Measurements from ENCODE around the gene BTBD16.

Gene BTBD16

DNA sequence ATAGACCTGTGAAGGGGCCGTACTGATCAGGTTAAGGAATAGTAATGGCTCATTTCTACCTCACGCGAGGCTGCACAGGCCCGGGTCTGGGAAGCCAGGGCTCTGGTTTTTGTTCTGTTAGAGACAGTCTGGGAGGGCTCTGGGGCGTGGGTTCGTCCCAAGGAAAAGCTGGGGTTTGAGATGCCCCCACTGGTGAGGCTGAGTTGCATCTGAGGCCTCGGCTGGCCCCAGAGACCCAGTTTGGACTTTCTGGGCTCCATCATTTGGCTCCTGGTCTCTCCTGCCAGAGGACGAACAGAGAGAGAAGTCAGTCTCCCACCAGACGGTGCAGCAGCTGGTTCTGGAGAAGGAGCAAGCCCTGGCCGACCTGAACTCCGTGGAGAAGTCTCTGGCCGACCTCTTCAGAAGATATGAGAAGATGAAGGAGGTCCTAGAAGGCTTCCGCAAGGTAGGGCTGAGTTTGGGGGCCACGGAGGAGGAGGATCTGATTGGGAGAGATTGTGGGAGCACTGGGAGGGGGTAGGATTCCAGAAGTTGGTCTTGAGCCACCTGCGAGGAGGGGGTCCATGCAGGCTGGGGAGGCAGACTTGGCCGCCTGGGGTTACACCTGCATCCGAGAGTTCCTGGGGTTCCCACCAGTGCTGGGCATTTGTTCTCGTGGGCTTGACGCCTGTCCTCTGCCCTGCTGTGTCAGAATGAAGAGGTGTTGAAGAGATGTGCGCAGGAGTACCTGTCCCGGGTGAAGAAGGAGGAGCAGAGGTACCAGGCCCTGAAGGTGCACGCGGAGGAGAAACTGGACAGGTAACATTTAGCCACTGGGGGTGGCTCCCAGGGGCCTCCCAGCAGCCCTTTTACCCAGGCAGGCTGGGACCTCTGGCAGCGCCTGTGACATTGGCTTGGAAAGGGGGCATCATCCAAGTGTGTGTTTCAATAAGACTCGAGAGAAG lies 22.5 kb upstream of the BTBD16 start:
- no peak for DNase-seq

DNA sequence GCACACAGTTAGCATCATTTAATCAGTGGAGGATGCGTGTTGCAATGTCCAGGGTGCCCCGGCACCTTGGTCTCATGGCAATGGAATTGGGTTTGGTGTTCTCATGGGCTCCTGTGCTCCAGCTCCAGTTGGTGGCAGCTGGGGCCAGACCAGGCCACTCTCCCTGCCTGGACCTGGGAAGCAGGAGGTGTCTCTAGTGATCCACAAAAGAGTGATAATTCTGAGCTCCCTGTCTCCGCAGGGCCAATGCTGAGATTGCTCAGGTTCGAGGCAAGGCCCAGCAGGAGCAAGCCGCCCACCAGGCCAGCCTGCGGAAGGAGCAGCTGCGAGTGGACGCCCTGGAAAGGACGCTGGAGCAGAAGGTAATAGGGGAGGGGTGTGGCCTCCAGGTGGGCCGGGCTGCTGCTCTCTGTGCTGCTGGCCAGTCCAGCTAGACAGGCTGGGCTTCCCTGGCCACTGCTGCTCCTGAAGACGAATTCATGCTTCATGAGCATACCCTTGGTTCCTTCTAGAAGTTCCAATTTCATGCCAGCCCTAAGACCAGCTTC lies 21.7 kb upstream of the BTBD16 start:
- DNase-seq: no peak

DNA sequence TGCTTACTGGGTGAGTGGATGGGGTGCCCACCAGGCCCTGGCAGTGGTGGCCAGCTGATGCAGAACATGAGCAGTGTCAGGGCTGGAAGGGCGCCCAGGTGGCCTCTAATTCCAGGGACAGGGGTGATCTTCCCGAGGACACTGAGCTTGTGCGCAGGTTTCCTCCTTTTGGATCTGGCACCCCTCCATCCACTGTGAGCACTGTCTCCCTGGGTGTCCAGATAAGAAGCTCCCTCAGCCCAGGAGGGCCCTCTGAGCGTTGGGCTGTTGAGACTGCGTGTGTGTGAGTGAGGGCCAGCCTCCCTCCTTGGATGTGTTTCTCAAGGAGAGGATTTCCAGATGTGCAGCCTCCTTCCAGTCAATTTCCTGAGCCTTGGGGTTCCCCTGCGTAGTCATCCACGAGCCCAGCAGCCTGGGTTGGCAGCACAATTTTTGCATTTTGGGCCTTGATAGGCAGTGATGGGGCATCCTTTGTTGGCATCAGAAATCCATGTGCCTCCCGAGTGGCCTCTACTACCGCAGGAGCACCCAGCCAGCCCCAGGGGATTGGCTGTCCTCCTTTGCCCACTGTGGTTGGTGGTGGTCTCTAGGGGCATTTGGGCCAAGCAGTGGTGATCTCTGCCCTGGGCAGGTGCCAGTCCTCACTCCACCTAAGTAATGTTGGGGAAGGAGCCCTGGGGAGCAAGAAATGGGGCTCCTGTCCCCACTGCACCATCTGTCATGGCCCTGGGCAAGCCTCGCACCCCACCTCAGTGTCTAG lies 20.9 kb upstream of the BTBD16 start:
- DNase-seq: no peak

DNA sequence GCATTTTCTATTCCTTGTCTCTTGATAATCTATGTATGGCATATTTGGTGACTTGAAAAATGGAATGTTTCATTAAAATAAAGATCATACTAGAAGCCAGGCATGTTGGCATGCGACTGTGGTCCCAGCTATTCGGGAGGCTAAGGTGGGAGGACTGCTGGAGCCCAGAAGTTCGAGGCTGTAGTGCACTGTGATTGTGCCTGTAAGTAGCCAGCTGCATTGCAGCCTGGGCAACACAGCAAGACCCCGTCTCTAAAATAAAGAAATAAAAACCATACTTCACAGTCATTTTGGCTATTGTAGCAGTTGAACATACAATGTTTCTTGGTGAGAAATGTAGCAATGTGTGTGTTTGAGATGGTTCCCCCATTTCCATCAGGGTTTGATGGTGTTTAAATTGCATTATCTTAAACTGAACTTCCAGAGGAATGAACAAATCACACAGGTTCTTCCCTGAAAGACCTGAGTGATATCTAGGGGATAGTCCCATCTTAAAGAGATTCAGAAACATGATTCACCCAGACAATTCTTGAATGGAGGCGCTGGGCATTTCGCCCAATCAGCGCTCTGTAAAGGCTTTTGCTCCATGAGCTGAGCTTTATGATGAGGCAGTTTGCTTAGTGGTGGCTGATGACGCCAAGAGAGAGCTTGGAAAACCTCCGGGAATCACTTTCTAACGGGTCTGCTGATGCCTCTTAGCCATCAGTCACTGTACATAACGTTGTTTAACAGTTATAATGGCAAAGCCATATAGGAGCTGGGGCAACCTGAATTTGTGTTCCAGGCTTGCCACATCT lies 19.4 kb upstream of the BTBD16 start:
- no peak for DNase-seq

DNA sequence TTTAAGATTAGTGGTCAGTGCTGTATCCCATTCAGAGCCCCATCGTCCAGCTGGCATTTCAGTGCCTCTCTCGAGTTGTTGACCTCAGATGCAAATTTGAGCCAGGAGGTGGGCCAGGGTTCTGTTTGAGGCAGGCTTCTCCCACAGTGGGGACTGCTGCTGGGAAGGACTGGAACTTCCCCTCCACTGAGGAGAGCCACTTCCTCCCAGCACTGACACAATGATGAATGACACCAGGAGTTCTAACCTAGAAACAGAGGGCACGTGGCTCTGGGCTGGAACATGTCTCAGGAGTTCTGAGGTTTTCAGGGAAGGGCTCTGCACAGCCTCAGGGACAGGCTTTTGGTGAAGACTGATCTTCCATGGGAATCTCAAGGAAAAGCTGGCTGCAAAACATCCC lies 18.3 kb upstream of the BTBD16 start:
- DNase-seq: no peak

DNA sequence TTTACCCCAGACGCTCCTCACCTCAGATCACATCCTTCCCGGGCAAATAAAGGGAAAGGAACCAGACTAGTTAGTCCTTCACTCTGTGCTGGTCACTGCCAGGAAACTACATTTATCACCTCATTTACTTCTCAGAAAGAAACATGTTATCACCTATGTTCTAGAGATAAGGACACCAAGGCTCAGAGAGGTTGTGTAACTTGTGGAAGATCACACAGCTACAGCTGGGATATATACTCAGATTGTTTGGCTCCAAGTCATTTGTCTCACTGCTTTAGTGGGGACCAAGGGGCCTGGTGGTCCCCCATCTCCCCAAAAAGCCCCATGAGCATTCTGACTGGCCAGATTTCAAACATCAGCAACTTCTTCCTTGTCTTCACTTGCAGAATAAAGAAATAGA lies 17.5 kb upstream of the BTBD16 start:
- DNase-seq: no peak

DNA sequence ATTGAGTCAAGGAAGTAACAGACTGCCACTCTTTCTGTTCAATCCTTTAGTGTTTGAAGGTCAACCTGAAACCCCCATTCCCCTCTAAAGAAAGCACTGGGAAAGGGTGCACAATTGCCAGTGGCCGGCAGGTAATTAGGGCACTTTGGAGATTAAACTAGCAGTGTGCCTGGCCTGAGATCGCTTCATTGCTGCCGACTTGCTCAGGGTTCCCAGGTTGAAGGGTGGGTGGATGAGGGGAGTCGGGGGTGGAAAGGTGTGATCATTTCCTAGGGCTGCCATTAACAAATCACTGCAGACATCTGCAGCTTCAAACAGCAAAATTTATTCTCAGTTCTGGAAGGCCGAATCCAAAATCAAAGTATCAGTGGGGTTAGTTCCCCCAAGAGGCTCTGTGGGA lies 16.3 kb upstream of the BTBD16 start:
- DNase-seq: no peak

DNA sequence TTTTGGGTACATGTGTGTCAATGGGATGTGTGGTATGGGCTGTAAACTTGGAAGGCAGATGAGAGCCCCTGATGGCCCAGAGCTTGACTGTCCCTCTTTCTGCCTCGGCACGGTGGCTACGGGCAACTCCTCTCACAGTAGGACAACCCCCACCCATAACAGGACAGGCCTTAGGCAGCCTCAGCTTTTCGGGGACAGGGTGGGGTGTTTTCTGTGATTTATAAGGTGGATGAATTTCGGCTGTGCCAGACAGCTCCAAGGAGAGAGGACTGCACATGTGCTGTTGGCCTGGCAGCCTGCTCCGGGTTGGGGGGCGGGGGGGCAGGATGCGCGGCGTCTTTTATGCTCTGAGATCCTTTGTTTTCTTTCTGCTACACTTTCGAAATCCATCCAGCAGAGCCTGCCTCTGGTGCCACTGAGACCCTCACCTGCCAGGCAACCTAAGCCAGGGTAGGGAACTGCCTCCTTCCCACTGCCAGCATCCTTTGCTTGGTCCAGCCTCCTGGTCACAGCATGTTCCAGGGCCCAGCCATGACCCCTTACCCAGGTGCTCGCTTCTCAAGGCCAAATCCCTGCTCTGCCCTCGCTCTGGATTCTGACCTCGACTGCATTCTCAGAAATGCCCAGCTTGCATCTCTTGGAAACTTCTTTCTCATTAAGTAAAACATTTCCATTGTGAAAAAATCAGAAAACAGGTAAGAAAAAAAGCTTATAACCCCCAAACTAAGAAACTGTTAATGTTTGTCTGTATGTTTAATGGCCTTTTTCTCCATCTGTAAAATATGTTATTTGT lies 15.4 kb upstream of the BTBD16 start:
- DNase-seq: no peak

DNA sequence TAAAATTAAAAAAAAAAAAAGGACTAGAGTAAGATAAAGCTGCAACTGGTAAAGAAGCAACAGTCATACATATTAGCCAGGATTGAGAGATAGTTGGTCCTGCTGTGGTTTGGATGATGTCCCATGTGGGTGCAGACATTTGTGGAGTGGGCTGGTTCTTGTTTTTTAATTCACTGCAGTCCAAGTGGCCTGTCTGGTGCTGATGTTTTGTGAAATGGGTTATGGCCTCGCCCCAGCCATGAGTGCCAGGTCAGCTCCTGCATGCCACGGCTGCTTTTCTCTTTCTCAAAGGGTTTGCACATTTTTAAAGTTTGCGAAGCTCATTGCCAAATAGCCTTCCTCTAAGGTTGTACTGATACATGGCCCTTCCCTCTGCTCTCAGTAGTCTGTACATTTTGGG lies 14.1 kb upstream of the BTBD16 start:
- no peak for DNase-seq

DNA sequence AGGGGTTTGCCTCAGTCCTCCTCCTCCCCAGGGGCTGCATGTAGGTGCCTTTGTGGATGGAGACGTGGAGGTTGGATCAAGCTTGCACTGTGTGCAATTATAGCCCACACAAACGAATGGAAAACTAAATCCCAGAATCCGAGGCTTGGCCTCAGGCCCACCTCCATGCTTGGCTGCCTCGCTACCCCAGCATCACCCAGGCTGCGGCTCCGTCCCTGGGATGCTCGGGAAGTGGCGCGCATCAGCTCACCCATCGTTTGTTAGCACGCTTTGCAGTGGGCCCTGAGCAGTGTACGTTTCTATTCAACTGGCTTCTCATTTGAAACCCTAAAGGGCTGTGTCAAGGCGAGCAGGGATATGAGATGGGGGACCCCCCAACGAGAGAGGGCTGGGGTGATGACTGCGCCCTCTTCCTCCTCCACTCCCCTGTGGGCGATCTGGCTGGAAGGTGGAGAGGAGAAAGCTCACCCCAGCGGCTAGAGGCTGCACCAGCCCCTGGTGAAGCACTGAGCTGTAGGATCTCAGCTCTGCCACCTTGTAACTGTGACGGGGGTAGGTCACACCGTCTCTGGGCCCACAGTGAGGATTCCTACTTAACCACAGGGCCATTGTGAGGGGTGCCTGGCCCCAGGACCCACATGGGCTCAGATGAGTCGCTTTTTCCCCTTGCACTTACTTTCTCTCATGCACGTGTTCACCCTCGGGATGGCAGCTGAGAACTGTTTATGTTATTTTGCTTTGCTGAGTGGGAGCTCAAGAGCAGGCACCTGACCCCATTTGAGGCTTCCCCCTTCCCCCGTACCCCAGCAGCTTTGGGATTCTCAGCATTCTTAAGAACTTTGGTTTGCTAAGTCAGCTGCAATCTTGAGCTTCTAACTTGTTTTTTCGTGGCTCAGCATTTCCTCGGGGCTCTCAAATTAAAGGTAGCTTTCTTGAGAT lies 12.7 kb upstream of the BTBD16 start:
- DNase-seq: peak; percentile 36

DNA sequence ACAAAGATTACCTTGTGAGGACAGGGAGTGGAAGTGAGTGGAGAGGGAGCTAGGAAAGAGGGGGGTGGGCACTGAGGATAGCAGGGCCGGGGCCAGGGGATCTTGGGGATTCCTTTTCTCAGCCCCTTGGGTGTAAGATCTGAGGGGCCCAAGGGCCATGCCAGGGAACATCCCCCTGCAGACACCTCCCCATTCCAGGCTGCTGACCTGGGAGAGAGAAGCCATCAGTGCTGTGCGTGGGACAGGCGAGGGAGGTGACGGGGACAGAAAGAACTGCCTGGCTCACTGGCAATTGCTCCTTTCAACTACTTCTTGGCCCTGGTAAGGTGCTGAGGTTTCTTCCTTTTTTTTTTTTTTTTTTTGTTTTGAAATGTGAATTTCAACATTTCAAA lies 12.0 kb upstream of the BTBD16 start:
- no peak for DNase-seq

DNA sequence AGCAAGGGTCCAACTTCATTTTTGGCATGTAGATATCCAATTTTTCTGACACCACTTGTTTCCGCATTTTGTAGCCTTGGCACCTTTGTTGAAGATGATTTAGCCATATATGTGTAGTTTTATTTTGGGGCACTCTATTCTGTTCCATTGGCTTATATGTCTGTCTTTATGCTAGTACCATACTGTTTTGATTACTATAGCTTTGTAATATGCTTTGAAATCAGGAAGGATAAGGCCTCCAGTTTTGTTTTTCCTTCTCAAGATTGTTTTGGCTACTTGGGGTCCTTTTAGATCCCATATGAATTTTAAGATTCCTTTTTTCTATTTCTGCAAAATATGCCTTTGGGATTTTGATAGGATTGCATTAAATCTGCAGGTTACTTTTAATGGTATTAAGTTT lies 9.5 kb upstream of the BTBD16 start:
- no peak for DNase-seq

DNA sequence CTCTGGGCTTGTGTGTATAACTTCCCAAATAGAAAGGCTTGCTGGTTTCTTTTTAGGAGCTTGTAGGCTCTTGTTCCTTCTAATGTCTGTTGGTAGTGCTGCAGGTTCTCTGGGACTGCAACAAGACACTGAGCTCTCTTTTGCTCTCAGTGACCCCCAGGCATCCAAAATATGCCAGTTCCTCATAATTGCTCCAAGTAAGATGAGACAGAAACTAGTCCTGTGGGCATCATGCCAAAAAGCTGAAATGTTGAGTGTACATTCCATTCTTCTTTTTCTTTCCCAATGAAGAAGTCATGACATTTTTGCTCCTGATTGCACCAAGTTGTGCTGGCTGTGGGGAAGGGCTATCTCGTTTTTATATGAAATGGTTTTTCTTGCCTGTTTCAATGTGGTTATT lies 7.1 kb upstream of the BTBD16 start:
- peak; percentile 13 for DNase-seq

DNA sequence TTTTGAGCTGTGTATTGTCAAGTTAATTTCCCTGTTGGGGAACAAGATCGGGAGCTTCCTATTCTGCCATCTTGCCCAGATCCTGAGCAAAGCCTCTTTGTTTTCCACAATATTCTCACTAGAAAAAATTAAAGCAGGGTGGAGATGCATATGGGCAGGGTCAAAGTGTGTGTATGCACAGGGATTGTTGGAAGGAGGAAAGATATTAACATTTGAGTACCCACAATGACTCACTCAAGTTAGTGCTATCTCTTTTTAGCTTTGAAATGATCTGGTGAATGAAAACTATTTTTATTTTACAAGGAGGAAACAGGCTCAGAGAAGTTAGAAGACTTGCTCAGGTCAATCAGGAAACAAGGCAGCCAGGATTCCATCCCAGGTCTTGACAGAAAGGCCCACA lies 6.7 kb upstream of the BTBD16 start:
- no peak for DNase-seq

DNA sequence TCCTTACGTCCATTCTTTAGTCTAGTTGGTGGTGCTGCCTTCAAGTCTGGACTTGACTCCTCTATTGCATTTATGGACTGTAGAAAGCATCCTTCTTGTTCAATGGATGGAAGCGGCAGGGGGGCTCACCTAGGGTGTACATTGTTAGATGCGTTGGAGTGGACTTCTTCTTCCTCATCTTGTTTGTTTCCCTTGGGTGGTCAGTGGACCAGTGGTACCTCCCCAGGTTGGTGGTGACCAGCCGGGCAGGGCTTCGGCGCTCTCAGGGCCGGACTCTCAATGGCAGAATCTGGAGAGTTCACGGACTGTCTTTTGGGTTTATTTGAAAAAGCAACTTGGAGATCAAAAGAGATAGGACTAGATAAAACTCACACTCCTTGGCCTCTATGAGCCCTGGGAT lies 6.2 kb upstream of the BTBD16 start:
- no peak for DNase-seq

DNA sequence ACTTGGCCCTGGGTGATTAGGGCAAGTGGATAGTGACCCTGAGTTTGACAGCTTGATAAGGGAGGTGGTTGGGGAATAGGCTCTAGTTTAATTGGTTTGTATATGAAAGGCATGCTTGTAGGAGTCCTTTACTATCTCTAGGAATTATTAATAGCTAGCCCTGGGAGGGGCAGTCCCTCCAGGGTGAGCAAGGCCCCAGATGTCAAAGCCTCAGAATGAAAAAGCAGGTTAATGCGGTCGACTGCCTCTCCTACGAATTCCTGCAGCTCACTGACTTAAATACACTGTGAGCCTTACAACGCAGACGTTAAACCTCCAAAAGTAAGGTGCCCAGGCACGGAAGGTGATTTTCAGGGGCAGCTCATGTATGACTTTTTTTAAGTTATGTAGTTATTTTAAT lies 5.2 kb upstream of the BTBD16 start:
- DNase-seq: no peak

DNA sequence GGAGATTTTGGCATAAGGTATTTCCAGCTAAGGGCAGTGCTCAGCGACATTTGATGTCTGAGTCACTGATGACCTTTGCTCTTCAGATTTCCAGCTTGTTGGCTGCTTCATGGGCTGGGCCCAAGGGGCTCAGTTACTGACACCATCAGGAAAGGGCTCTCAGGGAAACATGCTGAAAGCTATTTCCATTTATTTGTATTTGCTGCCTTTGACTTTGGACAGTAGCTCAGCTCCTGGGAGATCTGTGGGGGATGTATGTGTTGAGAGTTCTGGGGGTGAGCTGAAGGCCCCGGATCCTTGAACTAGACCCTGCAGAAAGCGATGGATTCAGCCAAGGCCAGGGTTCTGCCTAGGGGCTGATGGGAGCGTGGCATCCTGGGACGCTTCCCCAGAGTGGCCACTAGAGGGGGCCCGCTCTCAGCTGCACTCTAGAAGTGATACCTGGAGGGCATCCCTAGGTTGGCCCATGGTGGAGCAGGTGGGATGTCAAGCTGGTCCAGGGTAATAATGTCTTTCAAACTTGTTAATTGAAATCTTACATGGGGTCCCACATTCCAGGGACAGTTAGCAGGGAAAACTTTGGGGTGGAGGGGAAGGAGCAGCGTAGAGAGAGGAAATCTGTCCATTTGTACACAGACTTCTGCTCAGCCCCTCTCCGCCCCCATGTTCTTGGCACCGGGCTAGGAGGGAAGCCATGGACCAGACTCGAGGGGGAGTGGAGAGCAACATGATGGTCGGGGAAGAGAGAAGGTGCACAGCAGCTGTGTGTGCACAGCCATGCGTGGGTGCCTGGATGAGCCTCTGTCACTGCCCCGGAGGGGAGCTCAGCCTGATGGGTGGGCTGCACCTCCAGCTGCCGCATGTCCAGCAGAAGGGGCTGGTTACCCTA lies 3.0 kb upstream of the BTBD16 start:
- DNase-seq: no peak

DNA sequence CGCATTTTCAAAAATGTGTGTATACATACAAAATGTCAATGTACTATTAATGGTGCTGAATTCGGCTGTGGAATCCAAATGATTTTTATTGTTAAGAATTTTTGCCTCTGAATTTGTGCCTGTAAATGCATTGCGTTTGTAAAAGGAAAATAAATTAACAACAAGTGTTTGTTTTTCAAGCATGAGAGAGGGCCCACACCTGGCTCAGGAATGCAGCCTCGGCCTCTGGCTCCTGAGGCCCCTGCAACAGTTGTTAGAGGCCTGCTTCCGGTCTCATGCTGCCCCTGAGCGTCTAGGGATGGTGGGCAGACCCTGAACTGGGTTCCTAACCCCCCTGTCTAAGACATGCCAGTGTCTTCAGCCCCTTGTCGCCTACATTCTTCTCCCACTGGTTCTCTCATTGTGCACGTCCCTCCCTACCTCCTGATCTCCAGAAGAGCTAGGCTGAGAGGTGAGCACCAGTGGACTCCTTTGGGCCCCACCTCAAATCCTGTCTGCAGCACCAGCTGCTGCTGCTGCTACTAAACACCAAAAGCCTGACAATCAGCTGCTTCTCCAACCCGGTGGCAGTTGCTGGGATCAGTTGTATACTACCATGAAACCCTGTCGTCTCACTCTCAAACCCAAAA lies 1.9 kb upstream of the BTBD16 start:
- DNase-seq: peak; percentile 17

DNA sequence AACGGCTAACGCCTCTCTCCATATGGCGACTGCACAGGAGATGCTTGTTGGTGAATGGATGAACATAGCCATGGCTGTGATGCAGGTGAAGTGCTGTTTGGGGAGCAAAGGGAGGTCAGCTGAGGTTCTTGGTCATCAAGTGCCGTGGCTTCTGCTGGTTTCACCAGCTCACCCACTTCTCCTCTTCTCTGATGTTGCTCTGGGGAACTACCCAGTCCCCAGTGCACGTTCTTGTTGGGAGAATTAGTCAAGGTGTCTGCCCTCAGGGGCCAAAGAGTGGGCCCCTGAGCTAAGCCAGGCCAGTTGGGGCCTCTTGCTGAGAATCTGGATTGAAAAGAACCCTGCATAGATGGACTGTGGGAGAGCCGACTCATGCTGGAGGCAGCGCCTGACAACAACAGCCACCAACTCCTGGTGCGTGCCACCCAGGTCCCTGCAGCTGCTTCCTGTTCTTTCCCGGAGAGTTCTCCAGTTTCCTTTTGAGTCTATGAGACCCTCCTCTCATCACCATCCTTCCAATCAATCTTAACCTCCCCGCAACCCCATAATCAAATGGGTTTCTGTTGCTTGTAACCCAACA lies 3.0 kb downstream of the BTBD16 start:
- no peak for DNase-seq
